HCT116 (cell line): ENCODE data around the gene PLD2.

Experiments
- CEBPB ChIP-seq: IDR thresholded peaks from 2 replicates; pipeline ENCODE4 v1.6.1; 2012; ENCODE audit warnings: low read depth
- EGR1 ChIP-seq: IDR thresholded peaks from 2 replicates; pipeline ENCODE4 v1.6.1; 2012; ENCODE audit warnings: low read depth
- EZH2 ChIP-seq: fragments of 200-600 bp; sonication (generic); IDR thresholded peaks from 2 replicates; pipeline ENCODE4 v1.6.1; 2017; ENCODE audit warnings: antibody characterized with exemption, mixed run types
- EZH2phosphoT487 ChIP-seq: fragments of 200-600 bp; IDR thresholded peaks from 2 replicates; pipeline ENCODE4 v1.6.1; 2018; ENCODE audit warnings: antibody characterized with exemption, borderline replicate concordance
- FOSL1 ChIP-seq: IDR thresholded peaks from 2 replicates; pipeline ENCODE4 v1.6.1; 2012; ENCODE audit warnings: low read depth
- JUND ChIP-seq: IDR thresholded peaks from 2 replicates; pipeline ENCODE4 v1.6.1; 2012
- POLR2A ChIP-seq: IDR thresholded peaks from 2 replicates; pipeline ENCODE4 v1.7.0; 2011; ENCODE audit warnings: borderline replicate concordance; ENCODE audit not compliant: insufficient read depth, insufficient read length; ENCODE audit errors: extremely low read depth
- POLR2AphosphoS5 ChIP-seq: IDR thresholded peaks from 2 replicates; pipeline ENCODE4 v1.6.1; 2011; ENCODE audit warnings: mild to moderate bottlenecking, low read depth, low read length, moderate library complexity
- RAD21 ChIP-seq: IDR thresholded peaks from 2 replicates; pipeline ENCODE4 v1.6.1; 2012; ENCODE audit warnings: low read depth, mild to moderate bottlenecking
- SIN3A ChIP-seq: IDR thresholded peaks from 2 replicates; pipeline ENCODE4 v1.6.1; 2012; ENCODE audit warnings: low read depth
- YY1 ChIP-seq: IDR thresholded peaks from 2 replicates; pipeline ENCODE4 v1.6.1; 2011; ENCODE audit warnings: low read length, low read depth, moderate library complexity, mild to moderate bottlenecking; ENCODE audit not compliant: insufficient replicate concordance; ENCODE audit errors: extremely low read depth
- ZNF274 ChIP-seq: fragments of 200-500 bp; sonication (Bioruptor generic); IDR thresholded peaks from 2 replicates; pipeline ENCODE4 v1.6.1; 2014; ENCODE audit warnings: mild to moderate bottlenecking, low read depth, low read length, inconsistent platforms
- TF ChIP-seq, protein P1 (sequence below), 3 experiments: fragments of 200-600 bp in 1 of 3; sonication (generic) in 1 of 3; IDR thresholded peaks in 2 of 3; conservative IDR thresholded peaks in 1 of 3; 2 replicates each; pipeline ENCODE4 v1.5.1; 2012 to 2017; ENCODE audit warnings: low read depth in 2 of 3, low read length in 2 of 3, antibody characterized with exemption in 1 of 3, borderline replicate concordance in 1 of 3, control low read depth in 1 of 3, mild to moderate bottlenecking in 1 of 3, mixed read lengths in 1 of 3, mixed run types in 1 of 3, moderate library complexity in 1 of 3; ENCODE audit not compliant: insufficient read depth in 1 of 3
- TF ChIP-seq, protein P2 (sequence below): IDR thresholded peaks from 2 replicates; pipeline ENCODE4 v1.6.1; 2012; ENCODE audit warnings: low read depth

DNA sequence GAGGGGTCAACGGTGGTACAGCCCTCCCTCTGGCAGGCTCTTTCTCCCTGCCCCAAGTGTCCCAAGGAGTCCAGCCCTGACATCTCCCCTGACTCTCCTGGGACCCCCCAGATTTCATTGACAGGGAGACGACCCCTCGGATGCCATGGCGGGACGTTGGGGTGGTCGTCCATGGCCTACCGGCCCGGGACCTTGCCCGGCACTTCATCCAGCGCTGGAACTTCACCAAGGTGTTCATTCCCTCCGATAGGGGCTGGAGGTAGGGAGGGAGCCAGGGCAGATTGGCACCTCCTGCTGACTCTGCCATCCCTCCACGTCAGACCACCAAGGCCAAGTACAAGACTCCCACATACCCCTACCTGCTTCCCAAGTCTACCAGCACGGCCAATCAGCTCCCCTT is 9.9 kb downstream of the PLD2 start:
- TF ChIP-seq, protein P1, sequence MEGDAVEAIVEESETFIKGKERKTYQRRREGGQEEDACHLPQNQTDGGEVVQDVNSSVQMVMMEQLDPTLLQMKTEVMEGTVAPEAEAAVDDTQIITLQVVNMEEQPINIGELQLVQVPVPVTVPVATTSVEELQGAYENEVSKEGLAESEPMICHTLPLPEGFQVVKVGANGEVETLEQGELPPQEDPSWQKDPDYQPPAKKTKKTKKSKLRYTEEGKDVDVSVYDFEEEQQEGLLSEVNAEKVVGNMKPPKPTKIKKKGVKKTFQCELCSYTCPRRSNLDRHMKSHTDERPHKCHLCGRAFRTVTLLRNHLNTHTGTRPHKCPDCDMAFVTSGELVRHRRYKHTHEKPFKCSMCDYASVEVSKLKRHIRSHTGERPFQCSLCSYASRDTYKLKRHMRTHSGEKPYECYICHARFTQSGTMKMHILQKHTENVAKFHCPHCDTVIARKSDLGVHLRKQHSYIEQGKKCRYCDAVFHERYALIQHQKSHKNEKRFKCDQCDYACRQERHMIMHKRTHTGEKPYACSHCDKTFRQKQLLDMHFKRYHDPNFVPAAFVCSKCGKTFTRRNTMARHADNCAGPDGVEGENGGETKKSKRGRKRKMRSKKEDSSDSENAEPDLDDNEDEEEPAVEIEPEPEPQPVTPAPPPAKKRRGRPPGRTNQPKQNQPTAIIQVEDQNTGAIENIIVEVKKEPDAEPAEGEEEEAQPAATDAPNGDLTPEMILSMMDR (IDR thresholded peaks at IDR 0.05 in 2 of 3, conservative IDR thresholded peaks at IDR 0.05 in 1 of 3; ENCODE audit: borderline replicate concordance in 1 of 3, insufficient read depth in 1 of 3, low read depth in 2 of 3, low read length in 2 of 3) = no peak
- TF ChIP-seq JUND (no peak), POLR2AphosphoS5 (no peak), FOSL1 (no peak), EZH2 (no peak), POLR2A (no peak), ZNF274 (no peak), EZH2phosphoT487 (no peak), YY1 (no peak), RAD21 (no peak), EGR1 (no peak), SIN3A (no peak), CEBPB (no peak)
- TF ChIP-seq, protein P2, sequence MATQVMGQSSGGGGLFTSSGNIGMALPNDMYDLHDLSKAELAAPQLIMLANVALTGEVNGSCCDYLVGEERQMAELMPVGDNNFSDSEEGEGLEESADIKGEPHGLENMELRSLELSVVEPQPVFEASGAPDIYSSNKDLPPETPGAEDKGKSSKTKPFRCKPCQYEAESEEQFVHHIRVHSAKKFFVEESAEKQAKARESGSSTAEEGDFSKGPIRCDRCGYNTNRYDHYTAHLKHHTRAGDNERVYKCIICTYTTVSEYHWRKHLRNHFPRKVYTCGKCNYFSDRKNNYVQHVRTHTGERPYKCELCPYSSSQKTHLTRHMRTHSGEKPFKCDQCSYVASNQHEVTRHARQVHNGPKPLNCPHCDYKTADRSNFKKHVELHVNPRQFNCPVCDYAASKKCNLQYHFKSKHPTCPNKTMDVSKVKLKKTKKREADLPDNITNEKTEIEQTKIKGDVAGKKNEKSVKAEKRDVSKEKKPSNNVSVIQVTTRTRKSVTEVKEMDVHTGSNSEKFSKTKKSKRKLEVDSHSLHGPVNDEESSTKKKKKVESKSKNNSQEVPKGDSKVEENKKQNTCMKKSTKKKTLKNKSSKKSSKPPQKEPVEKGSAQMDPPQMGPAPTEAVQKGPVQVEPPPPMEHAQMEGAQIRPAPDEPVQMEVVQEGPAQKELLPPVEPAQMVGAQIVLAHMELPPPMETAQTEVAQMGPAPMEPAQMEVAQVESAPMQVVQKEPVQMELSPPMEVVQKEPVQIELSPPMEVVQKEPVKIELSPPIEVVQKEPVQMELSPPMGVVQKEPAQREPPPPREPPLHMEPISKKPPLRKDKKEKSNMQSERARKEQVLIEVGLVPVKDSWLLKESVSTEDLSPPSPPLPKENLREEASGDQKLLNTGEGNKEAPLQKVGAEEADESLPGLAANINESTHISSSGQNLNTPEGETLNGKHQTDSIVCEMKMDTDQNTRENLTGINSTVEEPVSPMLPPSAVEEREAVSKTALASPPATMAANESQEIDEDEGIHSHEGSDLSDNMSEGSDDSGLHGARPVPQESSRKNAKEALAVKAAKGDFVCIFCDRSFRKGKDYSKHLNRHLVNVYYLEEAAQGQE = no peak
